ENCODE data around the gene NDFIP1.
A peak's percentile ranks its signal among the peaks of the same experiment; 100 is the strongest.
"Not testable (repeated sequence)": the region's sequence is repeated elsewhere in the genome, so short reads cannot be mapped to it uniquely, and the experiment has no call there.

The NDFIP1 gene

DNA sequence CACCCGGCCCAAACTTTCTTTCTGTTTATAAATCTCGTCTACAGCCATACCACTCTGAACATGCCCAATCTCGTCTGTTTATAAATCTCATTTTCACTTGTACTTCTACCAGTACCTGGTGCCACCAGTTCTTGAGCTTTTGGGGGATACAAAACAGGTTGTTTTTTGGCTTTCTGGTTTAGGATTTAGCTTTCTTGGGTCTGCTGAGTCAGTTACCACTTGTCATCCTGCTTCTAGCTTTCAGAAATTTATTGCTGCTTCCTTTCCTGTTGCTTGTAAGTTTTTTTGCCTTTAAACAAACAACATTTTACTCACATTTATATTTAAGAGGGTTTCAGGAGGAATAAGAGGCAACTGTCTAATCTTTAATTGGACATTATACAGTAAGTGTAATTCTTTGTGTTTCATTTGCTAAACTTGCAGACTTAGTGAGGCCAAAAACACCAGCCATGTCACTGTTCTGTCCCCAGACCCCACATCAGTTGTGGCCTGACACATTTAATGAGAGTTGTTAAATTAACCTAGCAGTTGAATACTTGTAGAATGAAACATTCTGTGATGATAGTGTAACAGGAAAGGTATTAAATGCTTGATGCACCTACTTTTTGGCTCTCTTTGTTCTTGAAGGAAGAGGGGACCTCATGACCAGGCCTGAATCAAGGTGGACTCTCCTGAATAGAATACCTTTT, 11.8 kb downstream of the NDFIP1 start:
- no peak for DNase-seq

DNA sequence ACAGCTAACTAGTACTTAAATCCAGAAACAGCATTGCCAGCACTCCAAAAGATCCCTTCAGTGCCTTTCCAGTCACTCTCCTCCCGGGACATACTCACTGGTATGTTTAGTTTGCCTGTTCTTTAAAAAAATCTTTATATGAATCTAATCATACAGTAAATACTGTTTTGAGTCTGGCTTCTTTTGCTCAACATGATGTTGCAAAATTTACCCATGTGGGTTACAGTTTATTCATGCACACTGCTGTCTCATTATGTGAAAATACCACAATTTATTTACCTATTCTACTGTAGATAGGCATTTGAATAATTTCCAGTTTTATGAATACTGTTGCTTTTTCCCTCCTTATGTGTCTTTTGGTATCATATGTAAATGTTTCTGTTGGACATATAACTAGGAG, 13.5 kb downstream of the NDFIP1 start:
- DNase-seq: no peak

DNA sequence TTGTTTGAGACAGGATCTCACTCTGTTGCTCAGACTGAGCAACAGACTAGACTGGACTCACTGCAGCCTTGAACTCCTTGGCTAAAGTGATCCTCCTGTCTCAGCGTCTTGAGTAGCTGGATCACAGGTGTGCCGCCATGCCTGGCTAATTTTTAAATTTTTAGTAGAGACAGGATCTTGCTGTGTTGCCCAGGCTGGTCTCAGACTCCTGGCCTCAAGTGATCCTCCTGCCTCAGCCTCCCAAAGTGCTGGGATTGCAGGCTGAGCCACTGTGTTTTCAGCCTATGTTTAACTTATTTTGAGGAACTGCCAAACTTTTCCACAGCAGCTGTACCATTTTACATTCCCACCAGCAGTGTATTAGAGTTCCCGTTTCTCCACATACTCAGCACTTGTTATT, 16.8 kb downstream of the NDFIP1 start:
- DNase-seq: no peak

DNA sequence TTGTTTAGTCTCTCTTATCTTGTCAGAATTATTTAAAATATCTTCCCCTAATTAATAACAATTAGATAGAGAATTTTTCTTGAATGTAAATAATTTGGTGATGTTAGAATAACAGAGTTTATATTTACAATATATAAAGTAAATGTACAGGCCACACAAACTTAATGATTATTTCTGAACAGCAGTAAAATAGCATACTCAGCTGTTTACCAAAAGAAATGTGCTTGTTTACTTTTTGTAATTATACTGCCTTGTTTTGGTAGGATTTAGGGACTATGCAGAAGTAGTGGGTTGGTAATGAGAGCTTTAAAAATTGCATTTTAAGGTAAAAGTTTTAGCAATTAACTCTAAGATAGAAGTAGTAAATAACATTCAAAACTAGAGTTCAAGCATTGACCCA, 17.4 kb downstream of the NDFIP1 start:
- no peak for DNase-seq

DNA sequence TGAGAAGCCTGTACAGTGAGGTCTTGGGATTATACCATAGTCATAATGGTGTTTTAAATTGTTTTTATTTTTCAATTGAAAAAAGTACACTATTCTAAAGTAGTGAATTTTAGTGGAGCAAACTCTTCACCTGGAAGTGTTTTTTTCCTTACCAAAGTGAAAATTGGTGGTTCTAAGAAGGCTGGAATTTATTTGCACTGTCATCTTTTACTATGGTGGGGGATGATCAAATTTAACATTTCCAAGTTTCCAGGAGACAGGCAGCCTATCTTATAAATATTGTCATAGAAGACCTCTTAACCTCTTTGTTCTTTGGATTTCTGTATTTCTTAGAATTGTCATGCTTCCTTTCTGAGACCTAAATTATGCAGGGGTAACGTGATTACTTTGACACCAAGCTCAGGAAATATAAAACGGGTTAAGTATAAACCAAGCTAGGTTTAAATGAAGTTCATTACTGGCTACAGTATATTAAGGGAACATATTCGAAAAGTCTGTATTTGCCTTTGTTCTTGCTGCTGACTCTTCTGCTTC, 20.2 kb downstream of the NDFIP1 start:
- DNase-seq: no peak

DNA sequence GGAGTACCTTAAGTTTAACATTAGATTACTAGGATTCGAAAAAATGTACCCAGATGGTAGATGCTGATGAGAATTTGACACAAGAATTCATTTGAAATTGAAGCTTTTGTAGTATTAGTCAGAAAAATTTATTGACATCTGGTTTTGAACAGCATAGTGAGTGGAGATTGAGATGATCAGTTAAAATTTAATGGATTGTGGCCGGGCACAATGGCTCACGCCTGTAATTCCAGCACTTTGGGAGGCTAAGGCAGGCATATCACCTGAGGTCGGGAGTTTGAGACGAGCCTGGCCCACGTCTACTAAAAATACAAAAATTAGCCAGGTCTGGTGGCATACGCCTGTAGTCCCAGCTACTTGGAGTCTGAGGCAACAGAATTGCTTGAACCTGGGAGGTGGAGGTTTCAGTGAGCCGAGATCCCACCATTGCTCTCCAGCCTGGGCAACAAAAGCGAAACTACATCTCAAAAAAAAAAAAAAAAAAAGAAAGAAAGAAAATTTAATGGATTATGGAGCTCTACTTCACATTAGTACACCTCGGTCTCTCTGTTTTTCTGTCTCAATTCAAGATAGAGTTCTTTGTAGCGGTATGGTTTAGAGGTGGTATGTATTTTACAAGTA, 21.0 kb downstream of the NDFIP1 start:
- no peak for DNase-seq

DNA sequence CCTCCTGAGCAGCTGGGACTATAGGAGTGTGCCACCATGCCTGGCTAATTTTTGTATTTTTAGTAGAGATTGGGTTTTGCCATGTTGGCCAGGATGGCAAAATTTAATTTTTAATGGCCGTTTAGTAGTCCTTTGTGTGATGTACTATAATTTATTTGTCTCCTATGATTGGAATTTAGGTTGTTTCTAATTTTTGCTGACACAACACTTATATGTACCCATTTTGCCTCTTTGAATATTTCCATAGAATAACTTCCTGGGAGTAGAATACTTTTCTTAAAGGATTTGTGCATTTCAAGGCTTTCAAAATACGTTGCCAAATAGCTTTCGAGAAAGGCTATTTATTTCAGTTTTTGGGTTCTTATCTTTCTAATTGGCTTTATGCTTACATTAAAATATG, 22.8 kb downstream of the NDFIP1 start:
- no peak for DNase-seq

DNA sequence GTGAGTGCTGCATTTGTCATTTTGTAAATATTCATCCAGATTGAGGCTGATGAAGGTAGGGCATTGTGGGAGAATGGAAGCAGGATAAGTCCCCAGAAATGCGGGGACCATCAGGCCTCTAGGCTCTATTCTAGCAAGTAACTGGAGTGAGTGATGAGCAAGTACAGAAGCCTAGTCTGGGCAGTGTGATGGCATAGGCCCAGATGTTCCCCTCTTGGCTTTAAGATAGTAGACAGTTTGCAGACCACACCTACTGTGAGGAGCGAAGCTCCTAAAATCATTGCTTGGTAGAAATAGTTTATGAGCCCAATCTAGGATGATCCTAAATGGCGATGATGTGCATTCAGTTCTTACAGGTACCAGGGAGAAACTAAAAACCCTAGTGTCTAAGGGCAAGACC, 24.3 kb downstream of the NDFIP1 start:
- DNase-seq: no peak

DNA sequence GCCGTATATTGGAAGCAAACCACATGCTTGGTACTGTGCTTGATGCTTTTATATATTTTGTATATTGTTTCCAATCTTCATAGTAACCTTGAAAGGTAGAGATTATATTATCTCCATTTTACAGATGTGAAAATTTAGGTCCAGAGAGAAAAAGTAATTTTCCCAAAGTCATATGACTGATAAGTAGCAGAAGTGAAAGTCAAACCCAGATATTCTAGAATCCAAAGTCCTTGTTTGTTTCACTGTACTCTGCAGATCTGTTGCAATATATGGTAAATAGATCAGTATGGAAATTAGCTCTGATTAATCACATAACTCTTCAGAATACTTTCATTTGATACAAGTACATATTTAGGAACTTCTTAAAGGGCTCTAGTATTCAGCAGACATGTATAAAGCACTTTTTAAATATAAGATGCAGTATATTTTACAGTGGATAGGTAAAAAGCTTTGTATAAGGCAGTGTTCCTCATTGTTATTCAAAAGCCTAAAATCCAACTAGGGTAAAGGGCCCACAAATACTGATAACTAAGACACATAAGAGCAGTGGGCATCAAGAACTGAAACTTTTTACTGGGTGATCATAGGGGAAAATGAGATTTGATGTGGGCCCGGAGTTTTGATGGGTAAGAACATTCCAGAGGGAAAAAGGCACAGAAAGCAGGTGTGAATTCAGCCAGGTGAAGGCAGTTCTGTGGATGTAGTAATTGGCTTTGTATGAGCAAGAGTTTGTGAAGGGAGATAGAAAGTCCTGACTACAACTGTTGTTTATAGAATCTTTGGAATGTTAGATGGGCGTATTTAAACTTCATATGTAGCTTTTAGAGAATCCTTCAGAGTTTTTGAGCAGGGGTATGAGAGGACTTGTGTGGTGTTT, 25.0 kb downstream of the NDFIP1 start:
- DNase-seq: no peak

DNA sequence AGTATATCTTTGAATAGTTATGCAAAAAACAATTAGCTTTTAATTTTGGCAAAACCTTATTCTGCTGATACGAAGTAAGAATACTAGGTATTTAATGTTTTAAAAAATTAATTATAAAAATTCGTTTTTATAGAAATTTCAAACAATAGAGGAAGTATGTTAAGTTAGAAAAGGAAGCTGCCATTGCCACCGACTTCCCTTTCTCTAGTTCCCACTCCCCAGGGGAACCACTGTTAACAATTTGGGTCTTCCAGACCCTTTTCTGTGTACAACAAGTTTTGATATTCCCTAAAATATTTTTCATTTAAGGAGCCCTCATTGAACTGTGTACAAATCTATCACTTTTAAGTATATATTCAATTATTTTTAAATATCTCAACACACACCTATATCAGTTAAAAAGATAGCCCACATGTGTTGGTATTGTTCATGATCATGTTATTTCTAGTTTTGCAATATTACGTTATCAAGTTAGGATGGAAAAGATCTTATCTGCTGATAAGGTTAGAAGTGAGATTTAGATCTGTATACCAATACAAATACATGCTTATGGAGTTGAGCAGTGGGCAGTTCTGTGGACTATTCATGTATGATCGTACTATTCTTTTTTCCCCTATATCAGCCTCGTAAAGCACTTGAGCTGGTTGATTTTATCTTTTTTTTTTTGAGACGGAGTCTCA, 25.9 kb downstream of the NDFIP1 start:
- DNase-seq: no peak

DNA sequence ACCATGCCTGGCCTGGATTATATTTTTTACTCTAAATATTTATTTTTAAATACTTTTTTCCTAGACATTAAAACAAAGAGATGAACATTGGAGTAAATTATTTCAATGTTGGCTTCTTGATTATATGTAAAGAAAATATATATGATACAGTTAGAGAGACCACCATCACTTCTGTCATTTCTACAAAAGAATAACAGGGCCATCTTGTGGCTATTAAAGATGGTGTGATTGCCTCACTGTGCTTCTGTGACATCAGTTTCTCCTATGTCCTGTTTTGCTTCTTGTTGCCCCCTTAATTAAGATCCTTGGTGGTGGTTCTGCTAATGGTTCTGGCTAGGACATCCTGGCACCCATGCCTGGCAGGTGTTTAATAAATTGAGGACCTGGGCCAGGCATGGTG, 32.9 kb downstream of the NDFIP1 start:
- DNase-seq: no peak

DNA sequence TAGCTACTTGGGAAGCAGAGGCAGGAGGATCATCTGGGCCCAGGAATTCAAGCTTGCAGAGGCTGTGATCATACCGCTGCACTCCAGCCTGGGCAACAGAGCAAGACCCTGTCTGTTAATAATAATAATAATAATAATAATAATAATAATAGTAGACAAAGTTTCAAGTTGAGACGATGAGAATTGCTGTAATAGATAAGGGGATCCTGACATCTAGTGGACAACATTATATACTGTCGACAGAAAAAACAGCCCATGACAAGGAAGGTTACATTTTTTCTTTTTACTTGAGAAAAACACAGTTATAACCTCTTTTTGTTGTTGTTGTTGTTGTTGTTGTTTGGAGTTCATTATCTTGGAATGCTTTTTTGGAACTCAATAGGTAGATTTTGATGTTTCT, 35.3 kb downstream of the NDFIP1 start:
- peak; percentile 34 for DNase-seq

DNA sequence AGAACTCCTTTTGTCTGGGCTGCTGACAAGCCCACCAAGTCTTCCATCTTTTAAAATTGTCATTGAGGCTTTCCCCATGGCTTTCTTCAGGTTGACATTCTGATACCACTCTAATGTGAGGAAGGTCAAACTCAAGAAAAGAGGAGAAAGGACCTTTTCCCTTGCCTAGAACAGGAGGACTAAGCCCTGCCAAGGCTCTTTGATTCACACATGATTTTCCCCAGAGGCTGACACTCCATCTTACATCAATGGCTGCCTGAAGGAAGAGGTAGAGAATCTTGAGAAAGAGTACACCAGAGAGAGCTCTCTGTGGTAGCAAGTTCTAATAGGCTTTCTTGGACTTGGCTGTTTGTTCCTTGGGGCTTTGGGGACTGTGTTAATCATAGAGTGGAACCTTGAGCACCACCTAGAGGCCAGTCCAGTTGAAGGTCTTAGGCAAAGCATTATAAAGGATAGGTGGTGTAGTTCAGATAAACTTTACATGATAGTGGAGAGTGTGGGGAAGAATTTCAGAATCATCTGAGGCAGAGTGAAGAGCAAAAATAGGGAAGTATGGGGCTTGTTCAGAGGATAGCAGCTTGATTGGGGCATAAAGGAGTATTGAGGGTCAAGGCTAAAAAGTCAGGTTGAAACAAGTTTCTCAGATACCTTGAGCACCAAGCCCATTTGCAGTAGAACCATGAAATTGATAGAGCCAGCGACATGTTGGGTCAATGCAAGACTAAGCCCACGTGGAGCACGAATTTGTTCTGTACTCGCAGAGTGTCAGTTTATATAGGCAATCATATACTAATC, 36.7 kb downstream of the NDFIP1 start:
- peak; percentile 26 for DNase-seq

DNA sequence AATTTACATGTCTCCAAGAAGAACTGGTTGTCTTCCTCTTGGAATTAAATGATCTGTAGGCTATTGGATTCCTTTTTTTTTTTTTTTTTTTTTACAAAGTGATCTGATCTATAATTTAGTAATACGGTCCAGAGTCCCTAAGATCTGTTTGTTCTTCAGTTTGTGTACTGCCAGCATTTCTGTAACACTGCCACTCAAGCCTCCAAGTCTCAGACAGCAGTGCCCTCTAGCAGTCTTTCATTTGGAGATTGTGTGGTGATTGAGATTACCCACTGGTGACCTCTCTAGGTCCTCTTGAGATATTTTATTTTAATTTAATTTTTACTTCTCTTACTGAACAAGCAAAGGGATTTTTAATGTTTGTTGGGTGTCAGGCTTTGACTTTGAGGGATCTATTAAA, 40.8 kb downstream of the NDFIP1 start:
- no peak for DNase-seq

DNA sequence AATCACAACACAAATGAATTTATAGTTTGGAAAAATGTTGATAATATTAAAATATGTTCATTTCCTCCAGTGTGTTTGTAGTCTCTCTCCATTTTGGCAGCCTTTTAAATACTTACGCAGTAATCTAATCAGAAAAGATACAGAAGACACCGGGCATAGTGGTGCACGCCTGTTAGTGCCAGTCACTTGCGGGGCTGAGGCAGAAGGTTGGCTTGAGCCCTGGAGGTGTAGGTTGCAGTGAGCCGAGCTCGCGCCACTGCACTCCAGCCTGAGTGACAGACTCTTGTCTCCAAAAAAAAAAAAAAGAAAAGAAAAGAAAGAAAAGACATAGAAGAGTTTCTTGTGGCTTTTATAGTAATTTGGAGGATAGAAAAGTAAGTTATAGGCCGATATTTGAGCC, 41.9 kb downstream of the NDFIP1 start:
- DNase-seq: no peak

DNA sequence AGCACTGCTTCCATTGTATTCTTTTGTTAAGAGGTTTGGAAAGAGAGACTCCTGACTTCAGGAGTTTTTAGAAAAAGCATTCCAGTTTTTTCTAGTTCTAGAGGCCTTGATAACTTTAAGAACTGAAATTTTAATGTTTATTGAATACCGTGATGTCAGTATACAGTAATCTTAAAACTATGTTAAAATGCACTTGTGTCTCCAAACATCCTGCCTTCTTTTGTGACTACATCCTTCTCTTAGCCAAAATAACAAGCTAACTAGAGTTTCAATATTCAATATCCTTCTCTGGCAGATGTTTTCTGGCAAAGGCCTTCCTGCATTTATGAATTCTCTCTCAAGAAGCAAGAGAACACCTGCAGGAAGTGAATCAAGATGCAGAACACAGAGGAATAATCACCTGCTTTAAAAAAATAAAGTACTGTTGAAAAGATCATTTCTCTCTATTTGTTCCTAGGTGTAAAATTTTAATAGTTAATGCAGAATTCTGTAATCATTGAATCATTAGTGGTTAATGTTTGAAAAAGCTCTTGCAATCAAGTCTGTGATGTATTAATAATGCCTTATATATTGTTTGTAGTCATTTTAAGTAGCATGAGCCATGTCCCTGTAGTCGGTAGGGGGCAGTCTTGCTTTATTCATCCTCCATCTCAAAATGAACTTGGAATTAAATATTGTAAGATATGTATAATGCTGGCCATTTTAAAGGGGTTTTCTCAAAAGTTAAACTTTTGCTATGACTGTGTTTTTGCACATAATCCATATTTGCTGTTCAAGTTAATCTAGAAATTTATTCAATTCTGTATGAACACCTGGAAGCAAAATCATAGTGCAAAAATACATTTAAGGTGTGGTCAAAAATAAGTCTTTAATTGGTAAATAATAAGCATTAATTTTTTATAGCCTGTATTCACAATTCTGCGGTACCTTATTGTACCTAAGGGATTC, 43.1 kb downstream of the NDFIP1 start:
- peak; percentile 64 for DNase-seq

DNA sequence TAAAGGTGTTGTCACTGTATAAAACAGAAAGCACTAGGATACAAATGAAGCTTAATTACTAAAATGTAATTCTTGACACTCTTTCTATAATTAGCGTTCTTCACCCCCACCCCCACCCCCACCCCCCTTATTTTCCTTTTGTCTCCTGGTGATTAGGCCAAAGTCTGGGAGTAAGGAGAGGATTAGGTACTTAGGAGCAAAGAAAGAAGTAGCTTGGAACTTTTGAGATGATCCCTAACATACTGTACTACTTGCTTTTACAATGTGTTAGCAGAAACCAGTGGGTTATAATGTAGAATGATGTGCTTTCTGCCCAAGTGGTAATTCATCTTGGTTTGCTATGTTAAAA, 43.8 kb downstream of the NDFIP1 start:
- no peak for DNase-seq

DNA sequence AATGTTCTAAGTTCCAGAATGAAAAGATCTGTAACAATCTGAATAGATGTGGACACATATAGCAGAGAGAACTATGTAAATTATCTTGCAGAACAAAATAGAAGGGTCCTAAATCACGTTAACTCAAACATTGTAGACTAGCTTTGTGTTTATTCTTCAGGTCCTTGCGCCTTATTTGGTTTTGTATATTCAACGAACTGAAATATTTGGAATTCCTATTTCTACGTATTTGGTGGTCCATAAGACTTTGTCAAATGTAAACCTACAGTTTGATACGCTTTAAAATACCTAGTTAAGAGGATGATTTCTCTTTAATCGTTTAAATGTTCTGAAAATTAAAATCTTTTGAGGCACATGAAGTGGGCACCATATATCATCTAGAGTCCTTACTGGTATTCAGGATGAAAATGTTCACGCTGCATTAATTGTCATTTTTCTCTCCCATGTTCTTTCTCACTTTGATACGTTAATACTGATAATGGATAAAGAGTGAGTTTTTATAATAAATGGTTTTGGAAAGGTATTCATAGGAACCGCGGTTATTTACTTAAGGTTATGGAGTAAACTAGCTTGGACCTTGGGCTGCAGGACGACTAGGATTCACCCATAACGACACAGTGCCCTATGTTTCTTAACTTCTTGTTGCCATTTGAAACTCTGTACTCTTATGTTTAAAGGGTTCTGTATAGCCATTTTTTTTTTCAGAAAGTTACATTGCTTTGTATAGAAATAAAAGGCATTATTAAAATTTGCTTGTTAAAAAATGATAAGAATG, 45.3 kb downstream of the NDFIP1 start:
- DNase-seq: no peak

DNA sequence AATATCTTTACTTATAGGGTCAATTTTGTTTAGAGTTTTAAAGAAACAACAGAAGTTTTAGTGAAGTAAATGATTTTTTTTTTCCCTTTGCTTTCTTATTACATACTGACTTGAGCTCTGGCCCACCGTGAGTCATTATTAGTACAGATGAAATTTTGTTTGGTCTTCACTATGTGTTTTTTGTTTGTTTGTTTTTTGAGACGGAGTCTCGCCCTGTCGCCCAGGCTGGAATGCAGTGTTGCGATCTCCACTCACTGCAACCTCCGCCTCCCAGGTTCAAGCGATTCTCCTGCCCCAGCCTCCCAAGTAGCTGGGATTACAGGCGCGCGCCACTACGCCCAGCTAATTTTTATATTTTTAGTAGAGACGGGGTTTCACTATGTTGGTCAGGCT, 45.9 kb downstream of the NDFIP1 start:
- DNase-seq: not testable (repeated sequence)

DNA sequence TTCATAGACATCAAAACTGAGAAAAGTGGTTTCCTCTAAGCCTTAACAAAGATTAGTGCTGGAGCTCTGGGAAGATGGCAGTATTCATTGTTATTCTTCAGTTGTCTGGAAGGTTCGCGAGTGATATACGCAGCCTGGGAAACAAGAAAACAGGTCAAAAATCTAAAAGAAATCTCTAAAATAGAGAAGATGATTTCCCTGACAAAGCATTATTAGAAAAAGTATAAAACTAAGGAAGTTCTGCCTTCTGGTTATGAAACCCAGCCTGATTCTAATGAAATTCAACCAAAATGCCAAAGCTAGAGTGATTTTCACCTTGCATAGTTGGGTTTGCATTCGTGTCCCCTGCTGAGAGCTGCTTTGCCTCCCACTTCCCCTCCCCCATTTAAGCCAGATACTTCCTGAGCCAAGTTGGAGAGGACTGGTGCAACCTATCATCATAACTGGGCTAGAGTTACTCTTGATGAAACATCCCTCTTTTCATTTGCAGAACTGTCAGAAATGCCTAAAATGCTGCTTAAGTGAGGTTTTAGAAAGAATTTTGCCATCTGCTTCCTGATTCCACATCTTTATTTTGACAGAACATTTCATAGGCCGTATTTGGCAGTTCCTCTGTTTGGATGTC, 48.4 kb downstream of the NDFIP1 start:
- DNase-seq: no peak

Measured in NCI-H1694 treated with DMSO at 0.1 percent for 48 hours (cell line).